Measurements from ENCODE around the gene TMEM52B. TPM values are rescaled to one million over a fixed set of nuclear protein-coding genes. Genes with fewer than 3 reads are reported as not detected.

The TMEM52B gene
- total RNA-seq, 6 donors from 2014 or later: 0.55 to 2.7 (median 1.1) TPM; not detected in 1

- Histone ChIP-seq H3K27me3 (no peaks in the 10 kb centered on the region), H3K4me1 (peaks cover 0 to 8% (median 0%) of the 10 kb centered on the region in 4 donors), H3K27ac (no peak within 1 kb of the TSS), H3K36me3 (no peaks in the 10 kb centered on the region), H3K9me3 (no peaks in the 10 kb centered on the region), H3K4me3 (peak within 1 kb of the TSS in 1 of 4 donors; percentile 16)
- TF ChIP-seq POLR2A (IDR thresholded peaks at IDR 0.05): peak in 1 of 4 donors; percentile 71
- no peak for TF ChIP-seq POLR2AphosphoS5 (IDR thresholded peaks at IDR 0.05)
- TF ChIP-seq, protein P1, sequence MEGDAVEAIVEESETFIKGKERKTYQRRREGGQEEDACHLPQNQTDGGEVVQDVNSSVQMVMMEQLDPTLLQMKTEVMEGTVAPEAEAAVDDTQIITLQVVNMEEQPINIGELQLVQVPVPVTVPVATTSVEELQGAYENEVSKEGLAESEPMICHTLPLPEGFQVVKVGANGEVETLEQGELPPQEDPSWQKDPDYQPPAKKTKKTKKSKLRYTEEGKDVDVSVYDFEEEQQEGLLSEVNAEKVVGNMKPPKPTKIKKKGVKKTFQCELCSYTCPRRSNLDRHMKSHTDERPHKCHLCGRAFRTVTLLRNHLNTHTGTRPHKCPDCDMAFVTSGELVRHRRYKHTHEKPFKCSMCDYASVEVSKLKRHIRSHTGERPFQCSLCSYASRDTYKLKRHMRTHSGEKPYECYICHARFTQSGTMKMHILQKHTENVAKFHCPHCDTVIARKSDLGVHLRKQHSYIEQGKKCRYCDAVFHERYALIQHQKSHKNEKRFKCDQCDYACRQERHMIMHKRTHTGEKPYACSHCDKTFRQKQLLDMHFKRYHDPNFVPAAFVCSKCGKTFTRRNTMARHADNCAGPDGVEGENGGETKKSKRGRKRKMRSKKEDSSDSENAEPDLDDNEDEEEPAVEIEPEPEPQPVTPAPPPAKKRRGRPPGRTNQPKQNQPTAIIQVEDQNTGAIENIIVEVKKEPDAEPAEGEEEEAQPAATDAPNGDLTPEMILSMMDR (IDR thresholded peaks at IDR 0.05): no peak
- 56 to 73% methylated on average over 7 of the region's 7 CpGs for WGBS, 2 donors
- DNase-seq (no peak), ATAC-seq (ENCODE audit: low FRiP score in 2 of 2) (no peak)
These were observed 6.7 kb upstream of the TMEM52B start, which contains the start of gene OLR1 for GRCh38 chr12:10171973-10172728. OLR1 (minus strand) TSS chr12:10172132; CDS start chr12:10172077, 55 bp downstream.

DNA sequence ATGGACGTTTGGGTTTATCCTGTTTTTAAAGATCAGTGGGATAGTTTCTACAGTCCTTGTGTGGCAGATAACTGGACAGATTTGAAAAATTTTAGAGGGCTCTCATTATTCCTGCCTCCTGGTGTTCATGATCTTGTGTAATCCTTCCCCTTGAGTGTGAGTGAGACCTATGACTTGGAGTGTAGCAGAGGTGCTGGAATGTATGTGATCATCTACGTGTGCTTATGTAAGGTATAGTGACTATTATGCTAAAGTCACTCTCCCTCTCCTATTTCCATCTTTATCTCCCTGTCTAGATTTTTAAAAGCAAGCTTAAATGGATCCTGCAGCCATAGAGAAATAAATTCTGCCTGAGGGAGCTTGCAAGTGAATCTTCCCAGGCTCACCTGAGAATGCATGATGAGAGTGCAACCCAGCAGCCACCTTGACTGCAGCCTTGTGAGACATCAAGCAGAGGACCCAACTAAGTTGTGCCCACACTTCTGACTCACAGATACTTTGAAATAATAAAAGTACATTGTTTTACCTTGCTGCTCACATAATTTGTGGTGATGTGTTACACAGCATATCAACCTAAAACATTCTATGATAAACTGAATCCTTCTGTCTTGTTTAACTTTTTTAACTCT lies 3.7 kb upstream of the TMEM52B start:
- no peak overlapping the region for H3K27ac ChIP-seq
- no peak for TF ChIP-seq POLR2A (IDR thresholded peaks at IDR 0.05)
- no peak for TF ChIP-seq EP300 (IDR thresholded peaks at IDR 0.05)
- no peak for TF ChIP-seq POLR2AphosphoS5 (IDR thresholded peaks at IDR 0.05)
- TF ChIP-seq, protein P1 (IDR thresholded peaks at IDR 0.05): no peak

DNA sequence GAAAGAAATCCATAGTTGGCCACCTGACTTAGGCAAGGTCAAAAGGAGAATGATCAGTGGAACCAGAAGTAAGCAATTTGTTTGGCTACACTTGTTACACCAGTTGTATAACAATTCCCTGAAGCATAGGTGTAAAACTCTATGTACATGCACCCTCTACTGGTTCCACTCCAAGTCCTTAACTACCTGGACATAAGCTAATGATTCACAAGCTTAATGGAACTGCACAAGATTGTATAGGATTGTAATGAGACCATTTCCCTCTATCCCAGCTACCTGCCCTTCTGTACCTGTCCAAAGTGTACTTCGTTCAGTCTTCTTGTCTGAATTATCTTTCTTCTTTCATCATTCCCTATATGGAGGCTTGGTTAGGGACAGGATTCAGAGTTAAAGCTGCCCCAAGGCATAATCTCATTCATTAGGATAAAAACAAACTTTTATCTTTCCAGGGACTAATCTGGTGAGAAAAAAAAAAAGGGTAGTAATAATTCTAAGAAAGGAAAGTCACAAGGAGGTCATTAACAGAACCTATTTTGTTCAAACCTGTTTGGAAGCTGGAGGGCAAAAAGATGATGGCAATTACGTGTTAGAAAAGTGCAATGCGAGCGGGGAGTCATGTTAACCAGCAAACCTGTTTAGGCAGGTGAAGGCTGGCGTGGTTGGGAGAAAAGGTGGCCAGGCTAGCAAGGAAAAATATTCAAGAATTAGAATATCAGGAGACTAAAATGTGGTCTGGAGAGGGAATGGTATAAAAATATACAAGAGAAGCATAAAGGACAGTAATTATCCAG lies 2.8 kb upstream of the TMEM52B start:
- TF ChIP-seq EP300 (IDR thresholded peaks at IDR 0.05) (no peak), POLR2AphosphoS5 (IDR thresholded peaks at IDR 0.05) (no peak), POLR2A (IDR thresholded peaks at IDR 0.05) (no peak)
- TF ChIP-seq, protein P1 (IDR thresholded peaks at IDR 0.05): no peak
- 75 to 87% methylated on average over 5 of the region's 5 CpGs for WGBS, 2 donors

More for the DNA sequence above, 3.7 kb upstream of the TMEM52B start:
- H3K36me3 ChIP-seq: no peaks in the 10 kb centered on the region
- no peaks in the 10 kb centered on the region for H3K27me3 ChIP-seq
- ATAC-seq (ENCODE audit: low FRiP score in 2 of 2): no peak
- H3K9me3 ChIP-seq: no peaks in the 10 kb centered on the region
- DNase-seq: no peak
- 65 to 80% methylated on average over 2 of the region's 2 CpGs for WGBS, 2 donors
- H3K4me3 ChIP-seq: no peak overlapping the region
- no peaks in the 10 kb centered on the region for H3K4me1 ChIP-seq

DNA sequence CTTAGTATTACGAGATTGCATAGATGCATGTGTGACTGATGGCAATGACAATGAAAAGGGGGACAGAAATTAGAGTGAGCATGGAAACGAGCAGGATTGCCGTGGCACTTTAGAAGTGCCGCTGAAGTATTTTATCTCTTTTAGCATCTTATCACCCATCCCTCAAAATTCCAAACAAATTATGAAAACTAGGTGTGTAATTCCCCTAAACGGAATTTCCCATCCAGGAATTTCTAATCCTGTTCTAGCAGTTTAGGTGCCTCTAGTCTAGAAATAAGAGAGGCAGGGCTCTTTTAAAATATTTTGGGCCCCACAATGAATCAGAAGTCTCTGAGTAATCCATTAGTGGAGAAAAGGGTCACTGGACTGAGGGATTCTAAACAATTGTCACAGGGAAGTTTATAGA lies 947 bp downstream of the TMEM52B start:
- H3K27ac ChIP-seq: no peak overlapping the region
- H3K27me3 ChIP-seq: no peaks in the 10 kb centered on the region
- H3K4me1 ChIP-seq: peaks cover 0 to 7% (median 5%) of the 10 kb centered on the region in 4 donors
- TF ChIP-seq POLR2A (IDR thresholded peaks at IDR 0.05) (no peak), EP300 (IDR thresholded peaks at IDR 0.05) (no peak), POLR2AphosphoS5 (IDR thresholded peaks at IDR 0.05) (no peak)
- TF ChIP-seq, protein P1 (IDR thresholded peaks at IDR 0.05): no peak
- WGBS, 2 donors: 53 to 65% methylated on average over 5 of the region's 5 CpGs
- no peak for ATAC-seq (ENCODE audit: low FRiP score in 2 of 2)
- no peaks in the 10 kb centered on the region for H3K9me3 ChIP-seq
- no peak for DNase-seq
- H3K36me3 ChIP-seq: no peaks in the 10 kb centered on the region
- no peak overlapping the region for H3K4me3 ChIP-seq

More for the DNA sequence above, 2.8 kb upstream of the TMEM52B start:
- ATAC-seq (ENCODE audit: low FRiP score in 2 of 2) (no peak), DNase-seq (no peak)
- H3K4me1 ChIP-seq: no peaks in the 10 kb centered on the region
- H3K27me3 ChIP-seq: no peaks in the 10 kb centered on the region
- H3K27ac ChIP-seq: no peak overlapping the region
- H3K36me3 ChIP-seq: no peaks in the 10 kb centered on the region
- no peaks in the 10 kb centered on the region for H3K9me3 ChIP-seq
- no peak overlapping the region for H3K4me3 ChIP-seq

Data from upper lobe of left lung (tissue), 6 donors.